Small intestine (tissue), 16 donors: ENCODE measurements around the gene ZNF626. TPM values are rescaled to one million over a fixed set of nuclear protein-coding genes. Genes with fewer than 3 reads are reported as not detected.
"Not testable (repeated sequence)": the region's sequence is repeated elsewhere in the genome, so short reads cannot be mapped to it uniquely, and the experiment has no call there.

Experiments used
- DNase-seq, 2 donors: peaks; one replicate each; pipeline versions ENCODE4 v3.0.0 to v3.0.0-alpha.2; 2013
- FAIRE-seq: peaks from 2 replicates; lab custom pipeline; 2012; peaks lifted over from hg19 to GRCh38; lab: Jason Lieb, UNC
- H3K27ac ChIP-seq, 3 donors: one replicate each; pipeline ENCODE4 v1.5.1; 2013; ENCODE audit warnings: low read length in 2 of 3, mild to moderate bottlenecking in 2 of 3, control low read depth in 1 of 3, inconsistent platforms in 1 of 3, low read depth in 1 of 3, moderate library complexity in 1 of 3
- H3K27me3 ChIP-seq, 3 donors: one replicate each; pipeline ENCODE4 v1.6.1; 2013; ENCODE audit warnings: low read length in 3 of 3, inconsistent platforms in 1 of 3; ENCODE audit not compliant: control insufficient read depth in 3 of 3, insufficient read depth in 3 of 3
- H3K36me3 ChIP-seq, 3 donors: one replicate each; pipeline ENCODE4 v1.6.1; 2013; ENCODE audit warnings: low read length in 3 of 3, inconsistent platforms in 1 of 3, low read depth in 1 of 3, mild to moderate bottlenecking in 1 of 3, moderate library complexity in 1 of 3; ENCODE audit not compliant: control insufficient read depth in 3 of 3, insufficient read depth in 2 of 3
- H3K4me1 ChIP-seq, 3 donors: one replicate each; pipeline ENCODE4 v1.6.1; 2013; ENCODE audit warnings: low read length in 2 of 3, inconsistent platforms in 1 of 3, low read depth in 1 of 3, mild to moderate bottlenecking in 1 of 3, moderate library complexity in 1 of 3; ENCODE audit not compliant: control insufficient read depth in 3 of 3, insufficient read depth in 2 of 3
- H3K4me3 ChIP-seq, 3 donors: one replicate each; pipeline ENCODE4 v1.5.1; 2013; ENCODE audit warnings: low read length in 3 of 3, control low read depth in 1 of 3, inconsistent platforms in 1 of 3, low read depth in 1 of 3, mild to moderate bottlenecking in 1 of 3, moderate library complexity in 1 of 3
- H3K9me3 ChIP-seq, 2 donors: one replicate each; pipeline ENCODE4 v1.6.1; 2013; ENCODE audit warnings: low read depth in 1 of 2, low read length in 1 of 2; ENCODE audit not compliant: control insufficient read depth in 2 of 2, insufficient read depth in 1 of 2
- WGBS, 3 donors: extraction: QIAGEN DNeasy Blood & Tissue Kit; methylation state at CpG; one replicate each; pipeline ENCODE4 v1.1.7; 2013; 5-methylcytosine and 5-hydroxymethylcytosine counted together
- long read RNA-seq, 10 donors: transcript quantifications; one replicate each; lab custom pipeline, GENCODE V29; 2026
- polyA plus RNA-seq, 4 donors: library from polyadenylated mRNA; stranded (reverse) in 3 of 4; unstranded in 1 of 4; fragments of 200-250 nt in 3 of 4; fragments of 120-200 nt in 1 of 4; gene quantifications; one replicate each; pipeline versions ENCODE4 v1.2.1 to v1.2.3, GENCODE V29; 2013
- donor health status: healthy with polysubstance abuse.
- donor health status: control.
- donor health status: control.
- donor health status: Bipolar disorder and iron deficiency.
- donor health status: healthy.

ZNF626 gene
- polyA plus RNA-seq = 10 to 100 TPM in 1 of 4 donors, 1 to 10 TPM in 1, not detected in 2; 4.1 to 19.7 TPM
- long read RNA-seq, donor 1, full-length matches to known transcripts = 30 of 35 reads
- long read RNA-seq, donor 1, partial matches to known transcripts = 5 of 35 reads
- long read RNA-seq, donor 1, other reads (novel, unspliced or antisense) = 0 of 35 reads
- long read RNA-seq, donor 2, full-length matches to known transcripts = 4 of 4 reads
- long read RNA-seq, donor 2, partial matches to known transcripts = 0 of 4 reads
- long read RNA-seq, donor 2, other reads (novel, unspliced or antisense) = 0 of 4 reads
- long read RNA-seq, donor 3, full-length matches to known transcripts = 4 of 4 reads
- long read RNA-seq, donor 3, partial matches to known transcripts = 0 of 4 reads
- long read RNA-seq, donor 3, other reads (novel, unspliced or antisense) = 0 of 4 reads
- long read RNA-seq, donor 4 = 0 reads
- long read RNA-seq, donor 5, full-length matches to known transcripts = 3 of 3 reads
- long read RNA-seq, donor 5, partial matches to known transcripts = 0 of 3 reads
- long read RNA-seq, donor 5, other reads (novel, unspliced or antisense) = 0 of 3 reads
- long read RNA-seq, donor 6, full-length matches to known transcripts = 6 of 6 reads
- long read RNA-seq, donor 6, partial matches to known transcripts = 0 of 6 reads
- long read RNA-seq, donor 6, other reads (novel, unspliced or antisense) = 0 of 6 reads
- long read RNA-seq, donor 7, full-length matches to known transcripts = 12 of 28 reads
- long read RNA-seq, donor 7, partial matches to known transcripts = 16 of 28 reads
- long read RNA-seq, donor 7, other reads (novel, unspliced or antisense) = 0 of 28 reads
- long read RNA-seq, donor 8 = 0 reads
- long read RNA-seq, donor 9, partial matches to known transcripts = 0 of 4 reads
- long read RNA-seq, donor 9, other reads (novel, unspliced or antisense) = 0 of 4 reads
- long read RNA-seq, donor 10, full-length matches to known transcripts = 10 of 10 reads
- long read RNA-seq, donor 10, partial matches to known transcripts = 0 of 10 reads
- long read RNA-seq, donor 10, other reads (novel, unspliced or antisense) = 0 of 10 reads

DNA sequence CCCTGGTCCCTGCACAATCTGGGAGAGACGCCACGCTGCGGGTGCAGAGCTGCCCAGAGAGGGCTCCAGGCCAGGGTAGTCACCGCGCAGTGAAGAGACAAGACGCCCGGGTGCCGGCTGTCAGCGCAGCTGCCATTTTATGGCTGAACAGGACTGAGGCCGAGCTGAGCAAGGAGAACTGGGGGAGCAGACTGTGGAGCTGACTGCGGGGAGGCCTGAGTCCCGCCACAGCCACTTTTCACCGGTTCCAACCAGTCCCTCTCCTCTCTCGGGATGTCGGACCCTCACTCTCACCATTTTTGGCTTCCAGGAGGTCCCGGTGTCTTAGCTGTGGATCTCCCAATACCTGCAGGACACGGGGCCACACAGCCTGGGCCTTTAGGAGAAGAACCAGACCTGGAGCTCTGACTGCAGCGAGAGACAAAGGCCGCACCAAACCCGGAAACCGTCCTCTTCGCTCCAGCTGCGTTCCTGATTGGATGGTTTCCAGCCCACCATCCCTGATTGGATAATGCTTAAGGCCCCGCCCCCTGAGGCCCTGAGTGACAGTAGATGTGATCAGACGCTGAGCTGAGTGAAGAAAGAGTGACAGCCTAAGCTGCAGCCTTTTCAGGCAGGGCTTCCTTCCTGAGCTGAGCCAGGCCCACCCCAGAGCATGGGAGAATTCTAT is at the start of gene ZNF626:
ZNF626 (minus strand) TSS at position 422 of the 670 bp plus-strand sequence; CDS start at position 297, 125 bp downstream.
- Histone ChIP-seq H3K9me3 (peaks cover 3 to 69% of the 10 kb centered on the region in 2 donors), H3K36me3 (peaks cover 0 to 22% (median 3%) of the 10 kb centered on the region in 3 donors), H3K4me3 (peak within 1 kb of the TSS; percentile 48 to 88 (median 82)), H3K4me1 (peaks cover 0 to 7% (median 0%) of the 10 kb centered on the region in 3 donors), H3K27ac (peak within 1 kb of the TSS; percentile 8 to 97 (median 93)), H3K27me3 (no peaks in the 10 kb centered on the region)
- FAIRE-seq (no peak), DNase-seq (peak; percentile 71 to 97)
- 1 to 23% (median 20%) methylated on average over 25 of the region's 25 CpGs for WGBS, 3 donors

DNA sequence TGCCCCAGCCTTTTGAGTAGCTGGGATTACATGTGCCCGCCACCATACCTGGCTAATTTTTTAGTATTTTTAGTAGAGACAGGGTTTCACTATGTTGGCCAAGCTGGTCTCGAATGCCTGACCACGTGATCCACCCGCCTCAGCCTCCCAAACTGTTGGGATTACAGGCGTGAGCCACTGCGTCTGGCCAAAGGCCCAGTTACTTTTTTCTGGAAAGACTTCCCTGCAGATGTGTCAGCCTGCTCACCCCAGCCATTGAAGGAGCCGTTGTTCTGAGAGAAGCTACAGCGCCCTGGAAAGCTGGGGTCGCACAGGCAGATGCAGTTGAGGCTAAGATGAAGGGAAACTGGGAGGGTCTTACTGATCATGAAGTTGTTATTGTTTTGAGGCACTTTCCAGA is 7.9 kb upstream of the ZNF626 start:
- no peak for FAIRE-seq

DNA sequence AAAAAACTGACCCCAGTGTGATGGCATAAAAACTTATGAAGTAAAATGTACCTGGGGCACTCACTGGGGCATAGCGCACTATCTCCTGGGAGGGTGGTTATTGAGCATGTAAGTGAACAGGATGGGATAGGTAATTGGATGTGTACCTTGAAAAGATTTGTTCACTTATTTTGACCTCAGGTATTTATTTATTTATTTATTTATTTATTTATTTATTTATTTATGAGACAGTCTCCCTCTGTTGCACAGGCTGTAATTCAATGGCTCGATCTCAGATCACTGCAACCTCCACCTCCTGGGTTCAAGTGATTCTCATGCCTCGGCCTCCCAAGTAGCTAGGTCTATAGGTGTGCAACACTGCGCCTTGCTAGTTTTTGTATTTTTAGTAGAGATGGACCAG is 5.9 kb upstream of the ZNF626 start:
- Histone ChIP-seq H3K27me3 (no peaks in the 10 kb centered on the region), H3K4me3 (no peak overlapping the region), H3K36me3 (no peaks in the 10 kb centered on the region), H3K27ac (no peak overlapping the region), H3K9me3 (peaks cover 3 to 35% of the 10 kb centered on the region in 2 donors), H3K4me1 (peaks cover 0 to 7% (median 0%) of the 10 kb centered on the region in 3 donors)
- 89 to 97% (median 94%) methylated on average over 4 of the region's 4 CpGs for WGBS, 3 donors
- no peak for FAIRE-seq
- DNase-seq = no peak

More for the DNA sequence above, 7.9 kb upstream of the ZNF626 start:
- Histone ChIP-seq H3K4me3 (no peak overlapping the region), H3K4me1 (peaks cover 0 to 7% (median 0%) of the 10 kb centered on the region in 3 donors), H3K9me3 (peaks cover 3 to 19% of the 10 kb centered on the region in 2 donors), H3K27me3 (no peaks in the 10 kb centered on the region), H3K27ac (no peak overlapping the region), H3K36me3 (no peaks in the 10 kb centered on the region)
- WGBS, 3 donors = 89 to 91% (median 90%) methylated on average over 9 of the region's 9 CpGs
- DNase-seq = no peak

DNA sequence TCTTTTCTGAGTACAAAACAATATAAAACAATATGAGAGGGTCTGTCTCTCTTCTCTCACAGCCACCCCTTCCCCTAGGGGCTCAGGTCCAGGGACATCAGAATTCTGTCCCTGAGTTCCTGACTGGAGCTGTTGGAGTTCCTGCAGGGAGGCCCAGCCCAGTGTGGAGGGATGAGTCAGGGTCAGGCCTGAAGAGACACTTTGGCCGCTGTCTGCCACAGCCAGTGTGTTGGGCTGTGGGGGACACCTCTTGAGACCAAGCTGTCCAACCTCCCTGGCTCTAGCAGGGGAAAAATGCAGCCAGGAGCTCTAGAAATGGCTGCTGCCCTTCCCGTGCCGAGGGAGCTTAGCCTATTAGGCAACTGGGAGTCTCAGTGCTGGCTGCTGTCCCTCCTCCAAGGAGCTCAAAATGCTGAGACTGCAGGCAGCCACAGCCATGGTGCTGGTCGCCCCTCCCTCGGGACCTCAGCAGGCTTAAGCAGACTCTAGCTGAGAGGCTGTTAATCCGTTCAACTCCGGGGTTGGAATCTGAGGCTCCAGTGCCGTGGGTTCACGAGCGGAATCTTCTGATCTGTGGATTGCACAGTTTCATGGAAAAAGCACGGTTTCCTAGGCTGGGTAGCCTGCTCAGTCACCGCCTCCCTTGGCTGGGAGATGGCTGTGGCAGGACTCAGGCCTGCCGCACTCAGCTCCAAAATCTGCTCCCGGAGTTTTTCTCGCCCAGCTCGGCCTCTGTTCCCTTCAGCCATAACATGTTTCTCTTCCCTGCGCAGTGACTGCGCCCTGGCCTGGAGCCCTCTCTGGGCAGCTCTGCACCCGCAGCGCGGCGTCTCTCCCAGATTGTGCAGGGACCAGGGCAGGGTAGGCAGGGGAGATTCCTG is 3.8 kb upstream of the ZNF626 start:
- DNase-seq = peak in 1 of 2 donors; percentile 80
- H3K27me3 ChIP-seq = no peaks in the 10 kb centered on the region
- peaks cover 6 to 42% of the 10 kb centered on the region in 2 donors for H3K9me3 ChIP-seq
- WGBS, 3 donors = 62 to 78% (median 77%) methylated on average over 22 of the region's 22 CpGs
- no peaks in the 10 kb centered on the region for H3K36me3 ChIP-seq
- peak overlapping the region in 2 of 3 donors; percentile 54 to 92 for H3K27ac ChIP-seq
- H3K4me1 ChIP-seq = peaks cover 0 to 7% (median 0%) of the 10 kb centered on the region in 3 donors
- no peak overlapping the region for H3K4me3 ChIP-seq
- no peak for FAIRE-seq

DNA sequence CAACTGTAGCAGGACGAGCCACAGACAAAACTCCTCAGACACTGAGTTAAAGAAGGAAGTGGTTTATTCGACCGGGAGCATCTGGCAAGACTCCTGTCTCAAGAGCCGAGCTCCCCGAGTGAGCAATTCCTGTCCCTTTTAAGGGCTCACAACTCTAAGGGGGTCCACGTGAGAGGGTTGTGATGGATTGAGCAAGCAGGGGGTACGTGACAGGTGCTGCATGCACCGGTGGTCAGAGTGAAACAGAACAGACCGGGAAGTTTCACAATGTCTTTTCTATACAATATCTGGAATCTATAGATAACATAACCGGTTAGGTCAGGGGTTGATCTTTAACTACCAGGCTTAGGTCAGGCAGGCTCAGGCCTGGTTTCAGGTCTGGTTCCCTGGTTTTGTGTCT is 3.1 kb upstream of the ZNF626 start:
- H3K4me3 ChIP-seq, H3K4me1 ChIP-seq, FAIRE-seq, H3K27me3 ChIP-seq, DNase-seq, H3K36me3 ChIP-seq: not testable (repeated sequence)
- H3K27ac ChIP-seq = peak overlapping the region in 1 of 3 donors; percentile 92
- peaks cover 6 to 48% of the 10 kb centered on the region in 2 donors for H3K9me3 ChIP-seq
- WGBS, 3 donors = 15 to 32% (median 31%) methylated on average over 10 of the region's 10 CpGs

DNA sequence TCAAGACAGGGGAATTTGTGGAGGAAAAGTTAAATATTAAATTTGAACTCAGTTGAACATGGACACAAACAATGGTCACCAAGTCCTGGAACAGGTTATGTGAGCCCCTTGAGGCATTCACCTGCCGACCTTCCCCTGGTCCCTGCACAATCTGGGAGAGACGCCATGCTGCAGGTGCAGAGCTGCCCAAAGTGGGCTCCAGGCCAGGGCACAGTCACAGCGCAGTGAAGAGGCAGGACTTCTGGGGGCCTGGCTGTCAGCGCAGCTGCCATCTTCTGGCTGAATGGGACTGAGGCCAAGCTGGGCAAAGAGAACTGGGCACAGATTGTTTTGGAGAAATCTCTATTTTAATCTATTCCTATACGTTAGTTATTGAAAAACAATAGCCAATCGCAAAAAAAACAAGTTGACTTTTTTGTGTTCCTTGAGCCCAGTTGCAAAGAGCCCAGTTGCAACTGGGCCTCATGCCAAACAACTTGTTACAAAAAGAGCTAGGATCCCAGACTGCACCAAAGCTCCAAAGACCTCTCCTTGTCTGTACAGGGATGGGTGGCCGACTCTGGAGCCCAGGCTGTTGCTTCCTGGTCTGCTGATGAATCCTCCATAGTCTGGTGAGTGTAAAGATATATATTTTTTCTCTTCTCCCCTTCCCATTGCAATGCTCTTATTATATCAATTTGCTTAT is 1.2 kb upstream of the ZNF626 start:
- Histone ChIP-seq H3K9me3 (peaks cover 3 to 66% of the 10 kb centered on the region in 2 donors), H3K27ac (no peak overlapping the region), H3K36me3 (peaks cover 0 to 15% (median 2%) of the 10 kb centered on the region in 3 donors), H3K27me3 (no peaks in the 10 kb centered on the region), H3K4me1 (peaks cover 0 to 7% (median 0%) of the 10 kb centered on the region in 3 donors), H3K4me3 (no peak overlapping the region)
- DNase-seq (no peak), FAIRE-seq (no peak)
- WGBS, 3 donors = 79 to 86% (median 82%) methylated on average over 7 of the region's 7 CpGs
